ENCODE data around the gene CPOX.

DNA sequence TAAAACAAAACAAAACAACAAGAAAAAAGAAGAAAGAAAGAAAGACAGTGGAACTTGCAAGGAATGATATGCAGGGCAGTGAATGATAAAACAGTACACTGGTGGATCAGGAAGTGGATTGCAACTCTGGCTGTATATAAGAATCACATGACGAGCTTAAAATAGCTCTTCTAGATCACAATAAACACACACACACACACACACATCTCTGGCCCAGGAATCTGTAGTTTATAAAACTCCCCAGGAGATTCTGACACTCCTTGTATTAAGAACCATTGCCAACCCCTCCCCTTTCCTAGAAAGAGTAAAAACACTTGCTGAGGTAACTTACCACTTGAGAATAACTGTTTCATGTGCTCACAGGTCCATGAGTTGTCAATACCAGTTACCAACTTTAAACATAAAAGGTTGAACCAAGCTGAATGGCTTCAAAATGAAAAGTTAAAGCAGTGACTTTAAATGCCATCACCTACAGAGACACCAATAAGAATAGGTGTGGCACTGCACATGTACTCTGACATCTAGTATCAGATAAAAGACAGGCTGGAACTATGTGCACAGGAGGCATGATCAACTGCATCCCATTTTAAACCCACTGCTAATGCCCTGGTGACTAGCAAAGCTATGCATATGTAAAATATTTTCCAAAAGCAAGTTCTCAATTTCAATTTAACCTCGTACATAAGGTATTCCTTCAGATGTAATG, 3.9 kb downstream of the CPOX start:
- TF ChIP-seq NBN (IDR thresholded peaks at IDR 0.05) (no peak), USF1 (IDR thresholded peaks at IDR 0.05; ENCODE audit: borderline replicate concordance, extremely low read length, insufficient read depth, low read depth, low read length) (no peak), STAT3 (IDR thresholded peaks at IDR 0.05; ENCODE audit: low read depth, low read length) (no peak), SP1 (IDR thresholded peaks at IDR 0.05; ENCODE audit: low read depth, low read length) (no peak), RCOR1 (conservative IDR thresholded peaks at IDR 0.05; ENCODE audit: low read depth, low read length) (no peak), EZH2 (IDR thresholded peaks at IDR 0.05; ENCODE audit: borderline replicate concordance, control insufficient read depth, low read depth, low read length) (no peak), NR2C2 (IDR thresholded peaks at IDR 0.05; ENCODE audit: borderline replicate concordance, control insufficient read depth, insufficient read length, low read depth) (no peak), MTA2 (IDR thresholded peaks at IDR 0.05; ENCODE audit: low read depth) (no peak)
- TF ChIP-seq, protein P1, sequence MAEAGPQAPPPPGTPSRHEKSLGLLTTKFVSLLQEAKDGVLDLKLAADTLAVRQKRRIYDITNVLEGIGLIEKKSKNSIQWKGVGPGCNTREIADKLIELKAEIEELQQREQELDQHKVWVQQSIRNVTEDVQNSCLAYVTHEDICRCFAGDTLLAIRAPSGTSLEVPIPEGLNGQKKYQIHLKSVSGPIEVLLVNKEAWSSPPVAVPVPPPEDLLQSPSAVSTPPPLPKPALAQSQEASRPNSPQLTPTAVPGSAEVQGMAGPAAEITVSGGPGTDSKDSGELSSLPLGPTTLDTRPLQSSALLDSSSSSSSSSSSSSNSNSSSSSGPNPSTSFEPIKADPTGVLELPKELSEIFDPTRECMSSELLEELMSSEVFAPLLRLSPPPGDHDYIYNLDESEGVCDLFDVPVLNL (IDR thresholded peaks at IDR 0.05; ENCODE audit: low read depth, low read length), result no peak
- TF ChIP-seq, protein P2, sequence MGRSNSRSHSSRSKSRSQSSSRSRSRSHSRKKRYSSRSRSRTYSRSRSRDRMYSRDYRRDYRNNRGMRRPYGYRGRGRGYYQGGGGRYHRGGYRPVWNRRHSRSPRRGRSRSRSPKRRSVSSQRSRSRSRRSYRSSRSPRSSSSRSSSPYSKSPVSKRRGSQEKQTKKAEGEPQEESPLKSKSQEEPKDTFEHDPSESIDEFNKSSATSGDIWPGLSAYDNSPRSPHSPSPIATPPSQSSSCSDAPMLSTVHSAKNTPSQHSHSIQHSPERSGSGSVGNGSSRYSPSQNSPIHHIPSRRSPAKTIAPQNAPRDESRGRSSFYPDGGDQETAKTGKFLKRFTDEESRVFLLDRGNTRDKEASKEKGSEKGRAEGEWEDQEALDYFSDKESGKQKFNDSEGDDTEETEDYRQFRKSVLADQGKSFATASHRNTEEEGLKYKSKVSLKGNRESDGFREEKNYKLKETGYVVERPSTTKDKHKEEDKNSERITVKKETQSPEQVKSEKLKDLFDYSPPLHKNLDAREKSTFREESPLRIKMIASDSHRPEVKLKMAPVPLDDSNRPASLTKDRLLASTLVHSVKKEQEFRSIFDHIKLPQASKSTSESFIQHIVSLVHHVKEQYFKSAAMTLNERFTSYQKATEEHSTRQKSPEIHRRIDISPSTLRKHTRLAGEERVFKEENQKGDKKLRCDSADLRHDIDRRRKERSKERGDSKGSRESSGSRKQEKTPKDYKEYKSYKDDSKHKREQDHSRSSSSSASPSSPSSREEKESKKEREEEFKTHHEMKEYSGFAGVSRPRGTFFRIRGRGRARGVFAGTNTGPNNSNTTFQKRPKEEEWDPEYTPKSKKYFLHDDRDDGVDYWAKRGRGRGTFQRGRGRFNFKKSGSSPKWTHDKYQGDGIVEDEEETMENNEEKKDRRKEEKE (IDR thresholded peaks at IDR 0.05), result no peak

Data from GM12878 (cell line).